CD4-positive, alpha-beta T cell treated with Interleukin-4 for 4 hours (primary cell): ENCODE measurements around the gene ZNF419.

ENCODE experiments used
- DNase-seq: peaks from one replicate; pipeline ENCODE4 v3.0.0-alpha.2; 2020

The ZNF419 gene

DNA sequence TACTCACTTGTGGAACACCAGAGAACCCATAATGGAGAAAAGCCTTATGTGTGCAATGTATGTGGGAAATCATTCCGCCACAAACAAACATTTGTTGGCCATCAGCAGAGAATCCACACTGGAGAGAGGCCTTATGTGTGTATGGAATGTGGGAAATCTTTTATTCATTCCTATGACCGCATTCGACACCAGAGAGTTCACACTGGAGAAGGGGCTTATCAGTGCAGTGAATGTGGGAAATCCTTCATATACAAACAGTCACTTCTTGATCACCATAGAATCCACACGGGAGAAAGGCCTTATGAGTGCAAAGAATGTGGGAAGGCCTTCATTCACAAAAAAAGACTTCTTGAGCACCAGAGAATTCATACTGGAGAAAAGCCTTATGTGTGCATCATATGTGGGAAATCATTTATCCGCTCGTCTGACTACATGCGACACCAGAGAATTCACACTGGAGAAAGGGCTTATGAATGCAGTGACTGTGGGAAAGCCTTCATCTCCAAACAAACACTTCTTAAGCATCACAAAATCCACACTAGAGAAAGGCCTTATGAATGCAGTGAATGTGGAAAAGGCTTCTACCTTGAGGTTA lies 50.5 kb downstream of the ZNF419 start:
- DNase-seq: no peak
